ENCODE results near the gene AKAP8L.
A peak's percentile ranks its signal among the peaks of the same experiment; 100 is the strongest.

AKAP8L gene, protein sequence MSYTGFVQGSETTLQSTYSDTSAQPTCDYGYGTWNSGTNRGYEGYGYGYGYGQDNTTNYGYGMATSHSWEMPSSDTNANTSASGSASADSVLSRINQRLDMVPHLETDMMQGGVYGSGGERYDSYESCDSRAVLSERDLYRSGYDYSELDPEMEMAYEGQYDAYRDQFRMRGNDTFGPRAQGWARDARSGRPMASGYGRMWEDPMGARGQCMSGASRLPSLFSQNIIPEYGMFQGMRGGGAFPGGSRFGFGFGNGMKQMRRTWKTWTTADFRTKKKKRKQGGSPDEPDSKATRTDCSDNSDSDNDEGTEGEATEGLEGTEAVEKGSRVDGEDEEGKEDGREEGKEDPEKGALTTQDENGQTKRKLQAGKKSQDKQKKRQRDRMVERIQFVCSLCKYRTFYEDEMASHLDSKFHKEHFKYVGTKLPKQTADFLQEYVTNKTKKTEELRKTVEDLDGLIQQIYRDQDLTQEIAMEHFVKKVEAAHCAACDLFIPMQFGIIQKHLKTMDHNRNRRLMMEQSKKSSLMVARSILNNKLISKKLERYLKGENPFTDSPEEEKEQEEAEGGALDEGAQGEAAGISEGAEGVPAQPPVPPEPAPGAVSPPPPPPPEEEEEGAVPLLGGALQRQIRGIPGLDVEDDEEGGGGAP

DNA sequence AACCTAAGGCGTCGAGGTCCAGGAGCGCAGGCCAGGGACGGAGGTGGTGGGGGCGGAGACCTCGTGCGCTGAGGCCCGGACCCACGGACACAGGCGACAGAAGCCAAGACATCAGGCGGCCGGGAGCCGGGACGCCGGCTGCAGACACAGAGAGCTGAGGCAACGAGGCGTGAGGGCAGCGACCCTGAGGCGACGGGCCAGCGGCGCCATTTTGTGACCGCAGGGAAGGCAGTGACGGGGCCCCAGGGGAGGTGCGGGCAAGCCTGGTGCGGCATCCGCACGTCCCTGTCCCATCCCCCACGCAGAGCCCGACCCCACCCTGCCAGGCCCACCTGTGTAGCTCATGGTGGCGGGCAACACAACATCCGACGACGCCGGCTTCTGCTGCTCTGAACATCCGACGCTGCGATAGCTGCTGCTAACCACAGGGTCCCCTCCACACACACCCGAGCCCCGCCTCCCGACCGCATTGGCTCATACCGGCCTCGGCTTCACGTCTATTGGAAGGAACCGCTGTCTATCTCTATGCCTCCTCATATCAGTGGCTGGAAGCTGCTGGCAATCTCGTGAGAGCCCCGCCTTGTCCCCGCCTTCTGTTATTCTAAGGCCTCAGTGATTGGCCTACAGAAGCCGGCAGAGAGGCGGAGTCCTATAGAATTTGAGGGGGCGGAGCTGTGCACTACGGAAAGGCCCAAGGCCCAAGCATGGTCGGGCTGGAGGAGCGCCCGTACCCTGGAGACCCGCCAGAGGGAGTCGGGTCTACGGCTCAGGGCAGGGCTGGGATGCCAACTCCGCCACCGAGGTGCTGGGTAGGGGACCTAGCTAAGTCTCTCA is at the start of gene AKAP8L:
TSS of gene AKAP8L (minus strand) at position 410 of the 834 bp plus-strand sequence. CDS start at position 345, 65 bp downstream.
- DNase-seq, result peak; percentile 100
- H3K27ac Mint-ChIP-seq, result peak within 1 kb of the TSS; percentile 98
- H3K9me3 Mint-ChIP-seq, result peaks cover 3% of the 10 kb centered on the region
- H3K27me3 Mint-ChIP-seq, result peaks cover 4% of the 10 kb centered on the region
- peaks cover 32% of the 10 kb centered on the region for H3K36me3 Mint-ChIP-seq
- H3K4me3 Mint-ChIP-seq, result peak within 1 kb of the TSS; percentile 99
- peaks cover 34% of the 10 kb centered on the region for H3K4me1 Mint-ChIP-seq
- CTCF ChIA-PET, result interaction anchor here (0.7 to 7.3 kb wide), 23 partner anchors 9 to 327 kb away, joined by 3 to 152 read pairs (median 5); partner anchors contain the start of genes AKAP8 and RASAL3

DNA sequence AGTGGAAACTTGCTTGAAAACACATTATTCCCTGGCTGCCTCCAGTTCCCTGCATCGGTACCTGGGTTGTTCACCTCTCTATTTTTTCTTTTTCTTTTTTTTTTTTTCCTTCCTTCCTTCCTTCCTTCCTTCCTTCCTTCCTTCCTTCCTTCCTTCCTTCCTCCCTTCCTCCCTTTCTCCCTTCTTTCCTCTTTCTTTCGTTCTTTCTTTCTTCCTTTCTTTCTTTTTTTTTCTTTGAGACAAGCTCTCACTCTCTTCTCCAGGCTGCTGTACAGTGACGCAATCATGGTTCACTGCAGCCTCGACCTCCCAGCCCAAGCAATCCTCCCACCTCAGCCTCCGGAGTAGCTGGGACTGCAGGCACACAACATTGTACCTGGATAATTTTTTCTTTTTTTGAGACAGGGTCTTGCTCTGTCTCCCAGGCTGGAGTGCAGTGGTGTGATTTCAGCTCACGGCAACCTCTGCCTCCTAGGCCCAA is 49.0 kb upstream of the AKAP8L start:
- Mint-ChIP-seq H3K4me3 (no peak overlapping the region), H3K9me3 (no peaks in the 10 kb centered on the region), H3K36me3 (peaks cover 15% of the 10 kb centered on the region), H3K27ac (peak overlapping the region; percentile 87), H3K4me1 (peaks cover 64% of the 10 kb centered on the region), H3K27me3 (peaks cover 30% of the 10 kb centered on the region)
- no peak for DNase-seq
- CTCF ChIA-PET, result interaction anchor here (1.3 to 1.8 kb wide), 3 partner anchors 44 to 88 kb away, joined by 3 to 7 read pairs (median 6); partner anchors contain the start of gene AKAP8L

DNA sequence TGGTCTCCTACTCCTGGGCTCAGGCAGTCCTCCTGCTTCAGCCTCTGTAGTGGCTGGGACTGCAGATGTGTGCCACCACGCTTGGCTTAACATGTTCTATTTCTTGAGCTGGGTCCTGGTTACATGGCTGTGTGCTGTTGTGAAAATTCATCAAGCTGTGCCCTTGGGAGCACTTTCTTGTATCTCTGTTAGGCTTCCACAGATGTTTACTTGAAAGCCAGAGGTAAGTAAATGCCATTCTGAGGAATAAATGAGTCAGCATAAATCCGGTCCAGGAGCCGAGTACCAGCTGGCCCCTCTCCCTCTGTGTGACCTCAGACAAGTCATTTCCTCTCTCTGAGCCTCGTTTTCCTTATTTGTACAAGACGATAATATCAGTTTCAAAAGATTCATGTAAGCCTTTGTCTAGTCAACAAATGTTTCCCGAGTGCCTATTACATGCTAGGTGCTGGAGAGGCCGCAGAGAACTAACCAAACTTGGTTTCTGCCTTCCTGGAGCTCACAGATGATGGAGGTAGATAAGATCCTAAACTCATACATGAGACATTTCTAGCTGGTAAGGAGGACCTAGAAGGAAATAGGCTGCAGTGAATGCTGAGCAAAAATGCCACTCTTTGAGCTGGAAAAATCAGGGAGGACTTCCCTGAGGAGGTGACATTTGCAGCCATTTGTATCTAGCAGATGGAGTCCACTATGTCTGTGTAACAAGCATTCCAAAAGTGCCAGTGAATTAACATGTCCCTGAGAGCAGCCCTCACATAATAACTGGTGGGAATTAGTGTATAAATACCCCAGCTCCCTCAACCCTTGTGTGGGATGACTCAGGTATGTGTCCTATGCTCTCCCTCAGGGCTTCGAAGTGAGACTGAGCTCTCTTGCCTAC is 48.3 kb upstream of the AKAP8L start:
- H3K4me1 Mint-ChIP-seq, result peaks cover 69% of the 10 kb centered on the region
- DNase-seq, result peak; percentile 77
- peak overlapping the region; percentile 4 for H3K4me3 Mint-ChIP-seq
- H3K27me3 Mint-ChIP-seq, result peaks cover 27% of the 10 kb centered on the region
- peaks cover 20% of the 10 kb centered on the region for H3K36me3 Mint-ChIP-seq
- H3K27ac Mint-ChIP-seq, result peak overlapping the region; percentile 87
- CTCF ChIA-PET, result interaction anchor here (0.8 to 1.8 kb wide), 4 partner anchors 45 to 89 kb away, joined by 3 to 7 read pairs (median 4); partner anchors contain the start of gene AKAP8L
- no peaks in the 10 kb centered on the region for H3K9me3 Mint-ChIP-seq

DNA sequence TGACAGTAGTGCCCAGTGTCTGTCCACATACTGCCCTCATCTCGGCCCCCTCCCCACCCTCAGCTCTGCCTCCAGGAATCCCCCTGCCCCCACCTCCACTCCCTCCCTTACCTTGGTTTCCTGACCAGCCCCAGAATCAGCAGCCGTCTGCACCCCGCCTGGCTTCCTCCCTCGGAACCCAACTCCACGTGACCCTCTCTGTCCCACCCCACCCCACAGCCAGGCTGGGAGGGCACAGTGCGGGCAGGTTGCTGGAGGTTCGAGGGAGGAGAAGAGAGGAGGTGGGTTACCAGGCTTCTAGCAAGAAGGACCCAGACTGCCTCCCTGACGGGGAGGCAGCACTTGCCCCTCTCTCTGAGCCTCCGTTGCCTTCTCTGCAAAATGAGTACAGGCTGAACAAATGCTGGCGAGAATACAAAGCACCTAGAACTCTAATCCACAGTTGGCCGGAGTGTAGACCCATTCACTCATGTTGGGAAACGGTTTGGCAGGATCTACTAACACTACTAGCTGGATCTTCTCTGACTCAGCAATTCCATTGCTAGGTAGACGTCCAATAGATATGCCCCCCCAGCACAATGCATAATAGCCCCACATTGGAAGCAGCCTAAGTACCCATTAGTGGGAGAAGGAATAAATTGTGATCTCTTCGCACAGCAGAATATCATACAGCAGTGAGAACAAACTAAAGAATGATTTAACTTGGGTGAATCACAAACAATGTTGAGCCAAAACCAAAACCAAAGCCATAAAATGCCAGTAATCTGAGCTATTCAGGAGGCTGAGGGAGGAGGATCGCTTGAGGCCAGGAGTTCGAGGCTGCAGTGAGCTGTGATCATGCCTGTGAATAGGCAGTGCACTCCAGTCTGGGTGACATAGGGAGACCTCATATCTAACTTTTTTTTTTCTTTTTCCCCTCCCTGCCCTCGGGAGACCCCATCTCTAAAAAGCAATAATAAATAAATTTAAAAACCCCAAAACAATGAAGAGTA is 45.9 kb upstream of the AKAP8L start, which contains the start of gene RASAL3:
TSS of gene RASAL3 (minus strand) at position 151 of the 992 bp plus-strand sequence. CDS start 186 bp downstream, outside the sequence.
- Mint-ChIP-seq H3K27ac (peak within 1 kb of the TSS; percentile 96), H3K4me1 (peaks cover 77% of the 10 kb centered on the region), H3K36me3 (peaks cover 38% of the 10 kb centered on the region), H3K9me3 (no peaks in the 10 kb centered on the region), H3K27me3 (peaks cover 14% of the 10 kb centered on the region), H3K4me3 (peak within 1 kb of the TSS; percentile 87)
- peak; percentile 78 for DNase-seq
- CTCF ChIA-PET, result interaction anchor here (1.7 to 2.9 kb wide), 3 partner anchors 10 to 91 kb away, joined by 4 to 23 read pairs (median 4); partner anchors contain the start of gene AKAP8L

DNA sequence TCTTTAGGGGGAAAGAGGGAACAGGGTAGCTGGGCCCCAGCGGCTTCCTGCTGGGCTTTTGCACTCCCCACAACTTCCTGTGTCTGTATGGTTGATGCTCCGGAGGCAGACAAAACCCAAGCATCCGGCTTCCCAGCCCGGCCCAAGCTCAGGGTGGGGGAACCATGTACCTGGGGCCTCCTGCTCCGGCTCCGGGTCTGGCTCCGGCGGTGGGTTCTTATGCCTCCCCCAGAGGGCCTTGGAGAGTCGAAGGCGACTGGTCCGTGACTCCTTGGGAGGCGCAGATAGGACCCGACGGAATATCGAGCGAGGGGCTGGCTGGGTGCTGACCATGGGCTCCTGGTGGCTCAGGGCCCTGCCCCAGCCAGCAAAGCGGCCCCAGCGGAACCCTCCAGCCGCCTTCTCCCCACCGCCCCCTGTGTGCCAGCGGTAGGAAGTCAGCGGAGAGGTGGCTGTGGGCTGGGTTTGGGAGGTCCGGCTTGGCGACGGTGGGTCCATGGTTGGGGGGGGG is 45.1 kb upstream of the AKAP8L start:
- peaks cover 71% of the 10 kb centered on the region for H3K4me1 Mint-ChIP-seq
- H3K36me3 Mint-ChIP-seq, result peaks cover 38% of the 10 kb centered on the region
- H3K27ac Mint-ChIP-seq, result peak overlapping the region; percentile 96
- H3K4me3 Mint-ChIP-seq, result peak overlapping the region; percentile 87
- DNase-seq, result peak; percentile 90
- CTCF ChIA-PET, result interaction anchor here (1.0 to 2.9 kb wide), 6 partner anchors 10 to 91 kb away, joined by 3 to 23 read pairs (median 6); partner anchors contain the start of gene AKAP8L
- H3K27me3 Mint-ChIP-seq, result peaks cover 6% of the 10 kb centered on the region
- no peaks in the 10 kb centered on the region for H3K9me3 Mint-ChIP-seq

DNA sequence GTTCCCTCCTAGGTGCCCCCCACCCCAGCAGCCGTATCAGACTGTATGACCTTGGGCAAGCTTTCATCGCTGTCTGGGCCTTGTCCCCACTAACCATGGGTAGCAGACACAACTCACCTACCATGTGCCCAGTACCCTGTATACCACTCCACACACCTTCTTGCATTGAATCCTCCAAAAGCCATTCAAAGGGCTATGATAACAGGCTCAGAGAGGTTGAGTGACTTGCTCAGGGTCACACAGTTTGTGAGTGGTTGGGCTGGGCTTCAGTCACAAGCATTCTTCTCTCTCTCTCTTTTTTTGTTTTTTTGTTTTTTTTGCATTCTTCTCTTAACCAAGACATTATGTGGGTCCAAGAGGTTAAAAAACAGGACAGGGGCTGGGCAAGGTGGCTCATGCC is 42.9 kb upstream of the AKAP8L start:
- no peaks in the 10 kb centered on the region for H3K9me3 Mint-ChIP-seq
- H3K36me3 Mint-ChIP-seq, result peaks cover 47% of the 10 kb centered on the region
- peaks cover 52% of the 10 kb centered on the region for H3K4me1 Mint-ChIP-seq
- H3K27me3 Mint-ChIP-seq, result no peaks in the 10 kb centered on the region
- peak overlapping the region; percentile 96 for H3K27ac Mint-ChIP-seq
- CTCF ChIA-PET, result interaction anchor here (1.3 kb wide), 1 partner anchor 10 kb away, joined by 3 read pairs; no protein-coding TSS in a partner anchor
- DNase-seq, result no peak
- peak overlapping the region; percentile 87 for H3K4me3 Mint-ChIP-seq

DNA sequence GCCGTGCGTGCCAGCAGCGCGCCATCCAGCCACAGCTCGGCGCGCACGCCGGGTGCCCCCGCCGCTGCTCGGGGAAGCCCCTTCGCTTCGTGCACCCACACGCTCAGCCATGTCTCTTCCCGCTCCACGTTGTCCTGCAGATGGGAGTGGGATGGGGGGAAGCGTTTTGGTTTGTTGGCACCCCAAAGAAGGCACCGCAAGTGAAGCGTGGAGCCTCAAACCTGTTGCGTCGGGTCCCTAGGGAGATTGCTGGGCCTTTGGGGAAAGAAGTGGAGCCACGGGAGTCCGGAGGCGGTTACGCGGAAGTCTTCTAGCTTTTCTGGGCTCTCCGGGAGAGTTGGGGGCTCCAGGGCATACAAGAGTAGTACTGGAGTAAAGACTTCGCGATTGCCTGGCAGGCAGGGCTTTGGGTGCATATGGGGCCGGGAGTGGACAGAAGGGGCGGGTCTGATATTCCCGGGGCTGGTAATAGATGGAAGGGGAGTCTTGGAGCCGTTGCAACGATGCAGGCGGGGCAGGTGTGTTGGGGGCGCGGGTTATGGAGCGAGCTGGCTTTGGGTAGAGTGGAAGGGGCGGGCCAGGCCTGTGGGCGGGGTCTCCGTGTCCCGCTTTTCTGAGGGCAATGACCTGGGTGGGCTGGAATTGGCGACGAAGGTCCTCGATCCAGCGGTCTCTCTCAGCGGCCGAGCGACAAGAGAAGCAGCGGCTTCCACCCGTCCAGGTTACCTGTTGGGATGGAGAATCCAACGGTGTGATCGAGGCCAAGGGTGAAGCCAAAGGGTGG is 39.1 kb upstream of the AKAP8L start:
- H3K4me1 Mint-ChIP-seq, result peaks cover 35% of the 10 kb centered on the region
- H3K27me3 Mint-ChIP-seq, result no peaks in the 10 kb centered on the region
- DNase-seq, result no peak
- CTCF ChIA-PET, result interaction anchor here (0.6 kb wide), 1 partner anchor 366 kb away, joined by 3 read pairs; no protein-coding TSS in a partner anchor
- no peaks in the 10 kb centered on the region for H3K9me3 Mint-ChIP-seq
- no peak overlapping the region for H3K4me3 Mint-ChIP-seq
- peaks cover 71% of the 10 kb centered on the region for H3K36me3 Mint-ChIP-seq
- no peak overlapping the region for H3K27ac Mint-ChIP-seq

DNA sequence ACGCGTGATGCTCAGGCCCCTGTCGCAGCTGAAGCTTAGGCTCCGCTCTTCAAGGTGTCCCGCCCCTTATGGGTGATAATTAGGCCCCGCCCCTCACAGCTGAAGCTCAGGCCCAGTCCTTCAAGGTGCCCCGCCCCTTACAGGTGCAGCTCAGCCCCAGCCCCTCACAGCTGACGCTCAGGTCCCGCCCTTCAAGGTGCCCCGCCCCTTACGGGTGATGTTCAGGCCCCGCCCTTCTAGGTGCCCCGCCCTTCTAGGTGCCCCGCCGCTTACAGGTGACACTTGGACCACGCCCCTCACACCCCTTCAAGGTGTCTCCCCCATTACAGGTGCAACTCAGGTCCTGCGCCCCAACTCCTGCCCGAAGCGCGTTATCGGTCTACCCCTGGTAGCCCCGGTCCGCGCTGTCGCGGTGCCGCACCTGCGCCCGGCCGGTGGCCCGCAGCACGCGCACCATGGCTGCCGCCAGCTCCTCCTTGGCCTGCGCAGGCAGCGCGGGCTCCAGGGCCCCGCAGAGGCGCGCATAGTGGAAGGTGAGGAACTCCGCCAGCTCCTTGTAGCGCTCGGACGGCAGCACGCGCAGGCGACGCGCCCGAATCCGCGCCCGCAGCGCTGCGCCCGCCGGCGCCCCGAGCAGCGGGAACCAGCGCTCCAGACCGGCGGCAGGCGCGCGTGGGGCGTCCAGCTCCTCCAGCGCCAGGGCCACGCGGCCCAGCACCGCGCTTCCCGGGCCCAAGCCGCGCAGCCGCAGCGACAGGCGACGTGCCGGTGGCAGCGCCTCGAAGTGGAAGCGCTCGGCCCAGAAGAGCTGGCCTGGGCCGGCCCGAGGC is 38.3 kb upstream of the AKAP8L start:
- Mint-ChIP-seq H3K4me1 (peaks cover 27% of the 10 kb centered on the region), H3K27ac (no peak overlapping the region), H3K36me3 (peaks cover 69% of the 10 kb centered on the region), H3K27me3 (no peaks in the 10 kb centered on the region), H3K9me3 (no peaks in the 10 kb centered on the region), H3K4me3 (no peak overlapping the region)
- CTCF ChIA-PET, result no interaction called here
- peak; percentile 30 for DNase-seq

DNA sequence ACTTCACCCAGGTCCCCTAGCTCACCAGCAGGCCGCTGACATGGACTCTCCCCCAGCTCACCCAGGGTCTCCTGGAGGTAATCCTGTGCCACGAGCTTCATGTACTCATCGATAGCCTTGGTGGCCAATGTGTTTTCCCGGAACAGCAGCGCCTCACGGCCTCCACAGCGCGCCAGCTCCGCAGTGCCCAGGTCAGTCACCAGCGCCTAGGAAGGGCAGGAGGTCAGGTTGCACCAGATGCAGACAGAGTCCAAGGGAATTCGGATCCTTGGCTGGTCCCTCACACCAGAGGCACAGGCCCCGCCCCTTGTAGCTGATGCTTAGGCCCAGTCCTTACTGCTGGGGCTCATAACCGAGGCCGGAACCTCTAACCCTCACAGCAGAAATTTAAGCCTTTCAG is 37.7 kb upstream of the AKAP8L start:
- H3K4me3 Mint-ChIP-seq, result no peak overlapping the region
- H3K4me1 Mint-ChIP-seq, result peaks cover 21% of the 10 kb centered on the region
- no peaks in the 10 kb centered on the region for H3K9me3 Mint-ChIP-seq
- CTCF ChIA-PET, result no interaction called here
- no peak for DNase-seq
- H3K27ac Mint-ChIP-seq, result no peak overlapping the region
- H3K27me3 Mint-ChIP-seq, result no peaks in the 10 kb centered on the region
- H3K36me3 Mint-ChIP-seq, result peaks cover 68% of the 10 kb centered on the region

DNA sequence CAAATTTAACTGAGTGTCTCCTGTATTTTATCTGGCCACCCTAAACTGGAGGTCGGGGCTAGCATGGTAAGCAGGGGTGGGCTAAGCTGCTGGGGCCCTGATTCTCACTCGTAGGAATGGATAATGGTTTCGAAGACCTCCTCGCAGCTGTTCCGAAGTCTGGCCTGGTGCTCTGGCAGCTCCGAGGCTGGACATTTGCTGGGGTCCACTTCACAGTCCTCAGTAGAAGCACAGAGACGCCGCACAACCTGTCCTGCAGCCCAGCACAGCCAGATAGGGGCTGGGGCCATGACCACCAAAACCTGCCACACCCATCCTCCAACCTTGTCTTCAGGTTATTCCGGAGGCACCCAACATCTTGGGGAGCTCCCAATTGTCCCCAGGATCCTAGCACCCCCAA is 37.2 kb upstream of the AKAP8L start:
- Mint-ChIP-seq H3K27ac (no peak overlapping the region), H3K36me3 (peaks cover 70% of the 10 kb centered on the region)
- DNase-seq, result no peak

More for the DNA sequence above, 37.2 kb upstream of the AKAP8L start:
- Mint-ChIP-seq H3K27me3 (no peaks in the 10 kb centered on the region), H3K9me3 (no peaks in the 10 kb centered on the region), H3K4me3 (no peak overlapping the region), H3K4me1 (peaks cover 23% of the 10 kb centered on the region)
- CTCF ChIA-PET, result no interaction called here
